HG03571 (cell line): Measurements from ENCODE around the gene FXYD7.
"Not testable (repeated sequence)": the region's sequence is repeated elsewhere in the genome, so short reads cannot be mapped to it uniquely, and the experiment has no call there.

ENCODE experiments used
- ATAC-seq: cut with Tn5 transposase; IDR thresholded peaks from one replicate; pipeline ENCODE4 v1.9.1; 2021; ENCODE audit not compliant: unreplicated experiment

Gene FXYD7

GRCh38 chr19:35142606-35143230 lies 337 bp upstream of the FXYD7 start:
- no peak for ATAC-seq

GRCh38 chr19:35143818-35144217 lies 763 bp downstream of the FXYD7 start:
- ATAC-seq: no peak

GRCh38 chr19:35144259-35144599 lies 1.2 kb downstream of the FXYD7 start:
- ATAC-seq: no peak

- ATAC-seq: no peak
Observed at GRCh38 chr19:35144600-35145436, 1.8 kb downstream of the FXYD7 start.

GRCh38 chr19:35146746-35147459 lies 3.8 kb downstream of the FXYD7 start:
- no peak for ATAC-seq

GRCh38 chr19:35149463-35149862 lies 6.4 kb downstream of the FXYD7 start:
- no peak for ATAC-seq

- ATAC-seq: no peak
Observed at GRCh38 chr19:35150445-35150844, 7.4 kb downstream of the FXYD7 start.

GRCh38 chr19:35151273-35152065 lies 8.4 kb downstream of the FXYD7 start:
- ATAC-seq: no peak

GRCh38 chr19:35153129-35153522 lies 10.1 kb downstream of the FXYD7 start:
- ATAC-seq: not testable (repeated sequence)

- ATAC-seq: no peak
Observed at GRCh38 chr19:35153701-35154524, 10.9 kb downstream of the FXYD7 start.

- no peak for ATAC-seq
Observed at GRCh38 chr19:35154525-35155406, 11.7 kb downstream of the FXYD7 start, which contains the start of gene FXYD5. Gene FXYD5, plus strand, starts transcription at chr19:35154735. Its CDS starts 816 bp downstream, at chr19:35155551.

- ATAC-seq: no peak
Observed at GRCh38 chr19:35155441-35155840, 12.4 kb downstream of the FXYD7 start.

- ATAC-seq: no peak
Observed at GRCh38 chr19:35155981-35156672, 13.1 kb downstream of the FXYD7 start.

GRCh38 chr19:35156673-35157014 lies 13.6 kb downstream of the FXYD7 start:
- ATAC-seq: no peak

- no peak for ATAC-seq
Observed at GRCh38 chr19:35157431-35157830, 14.4 kb downstream of the FXYD7 start.

GRCh38 chr19:35159606-35160005 lies 16.6 kb downstream of the FXYD7 start:
- no peak for ATAC-seq

GRCh38 chr19:35160629-35161433 lies 17.8 kb downstream of the FXYD7 start:
- no peak for ATAC-seq

- ATAC-seq: no peak
Observed at GRCh38 chr19:35161434-35161743, 18.3 kb downstream of the FXYD7 start.
